HG02884 (cell line): ENCODE results near the gene SLC22A13.
"Not testable (repeated sequence)": the region's sequence is repeated elsewhere in the genome, so short reads cannot be mapped to it uniquely, and the experiment has no call there.

ENCODE experiments used
- ATAC-seq: cut with Tn5 transposase; IDR thresholded peaks from one replicate; pipeline ENCODE4 v1.9.1; 2021; ENCODE audit warnings: mild to moderate bottlenecking, moderate library complexity; ENCODE audit not compliant: unreplicated experiment

Gene SLC22A13, protein sequence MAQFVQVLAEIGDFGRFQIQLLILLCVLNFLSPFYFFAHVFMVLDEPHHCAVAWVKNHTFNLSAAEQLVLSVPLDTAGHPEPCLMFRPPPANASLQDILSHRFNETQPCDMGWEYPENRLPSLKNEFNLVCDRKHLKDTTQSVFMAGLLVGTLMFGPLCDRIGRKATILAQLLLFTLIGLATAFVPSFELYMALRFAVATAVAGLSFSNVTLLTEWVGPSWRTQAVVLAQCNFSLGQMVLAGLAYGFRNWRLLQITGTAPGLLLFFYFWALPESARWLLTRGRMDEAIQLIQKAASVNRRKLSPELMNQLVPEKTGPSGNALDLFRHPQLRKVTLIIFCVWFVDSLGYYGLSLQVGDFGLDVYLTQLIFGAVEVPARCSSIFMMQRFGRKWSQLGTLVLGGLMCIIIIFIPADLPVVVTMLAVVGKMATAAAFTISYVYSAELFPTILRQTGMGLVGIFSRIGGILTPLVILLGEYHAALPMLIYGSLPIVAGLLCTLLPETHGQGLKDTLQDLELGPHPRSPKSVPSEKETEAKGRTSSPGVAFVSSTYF

GRCh38 chr3:38265604-38266307 is at the start of gene SLC22A13:
SLC22A13 (plus strand) TSS chr3:38265812; CDS start chr3:38265861, 49 bp downstream.
- no peak for ATAC-seq

GRCh38 chr3:38219609-38220197 is 45.9 kb upstream of the SLC22A13 start:
- ATAC-seq = no peak

GRCh38 chr3:38221005-38221404 is 44.6 kb upstream of the SLC22A13 start:
- no peak for ATAC-seq

DNA sequence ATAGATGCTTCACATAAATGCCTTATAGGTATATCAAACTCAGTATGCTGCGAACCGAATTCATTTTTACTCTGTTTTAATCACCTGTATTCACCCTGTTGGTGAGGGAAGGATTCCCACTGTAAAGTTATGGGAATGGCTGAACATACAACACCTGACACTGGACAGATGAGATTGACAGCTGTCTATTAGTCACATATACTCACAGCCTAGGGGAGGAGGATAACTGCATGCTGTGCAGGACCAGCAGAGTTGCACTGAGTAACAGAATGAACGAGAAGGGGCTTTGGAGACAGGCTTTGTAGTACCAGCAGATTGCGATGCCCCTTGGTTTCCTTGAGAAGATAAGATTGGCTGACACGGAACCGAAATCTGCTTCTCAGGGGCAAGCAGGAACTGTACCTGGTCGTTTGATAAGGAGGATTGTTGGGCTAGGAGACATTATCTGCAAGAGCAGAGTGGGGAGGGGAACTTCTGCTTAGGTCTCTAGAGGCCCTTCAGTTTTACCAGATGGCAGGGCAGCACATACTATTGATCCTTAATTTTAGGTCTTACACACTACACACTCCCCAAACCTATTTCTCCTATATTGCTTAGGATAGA is 43.5 kb upstream of the SLC22A13 start:
- ATAC-seq = no peak

DNA sequence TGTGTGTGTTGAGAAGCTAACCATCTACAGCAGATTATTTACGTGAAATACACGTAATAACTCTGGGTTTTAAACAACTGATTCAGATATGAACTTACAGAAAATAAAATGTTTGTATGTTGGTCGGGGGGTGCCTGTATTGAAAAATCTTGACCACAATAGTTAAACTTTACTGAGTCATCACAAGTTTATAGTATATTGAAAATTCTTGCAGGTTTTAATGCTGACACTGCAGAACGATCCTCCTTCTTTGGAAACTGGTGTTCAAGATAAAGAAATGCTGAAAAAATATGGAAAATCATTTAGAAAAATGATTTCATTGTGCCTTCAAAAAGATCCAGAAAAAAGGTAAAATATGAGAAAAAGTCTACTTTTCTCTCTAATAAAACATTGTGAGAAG is 41.3 kb upstream of the SLC22A13 start:
- no peak for ATAC-seq

GRCh38 chr3:38226273-38226672 is 39.3 kb upstream of the SLC22A13 start:
- no peak for ATAC-seq

DNA sequence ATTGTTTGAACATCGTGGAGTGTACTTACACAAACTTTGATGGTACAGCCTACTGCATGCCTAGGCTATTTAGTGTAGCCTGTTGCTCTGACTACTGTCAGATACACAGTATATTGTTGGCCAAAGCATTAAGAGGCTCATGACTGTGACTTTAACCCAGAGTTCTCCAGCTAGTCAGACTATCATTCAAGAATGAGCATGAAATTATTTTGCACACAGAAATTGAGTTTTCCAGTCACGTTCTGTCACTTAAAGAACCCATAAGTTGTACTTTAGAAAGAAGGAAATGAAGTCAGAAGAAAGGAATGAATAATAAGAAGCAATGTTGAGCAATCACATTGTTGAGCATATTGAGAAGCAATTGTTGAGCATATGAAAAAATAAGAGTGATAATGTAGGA is 37.6 kb upstream of the SLC22A13 start:
- no peak for ATAC-seq

DNA sequence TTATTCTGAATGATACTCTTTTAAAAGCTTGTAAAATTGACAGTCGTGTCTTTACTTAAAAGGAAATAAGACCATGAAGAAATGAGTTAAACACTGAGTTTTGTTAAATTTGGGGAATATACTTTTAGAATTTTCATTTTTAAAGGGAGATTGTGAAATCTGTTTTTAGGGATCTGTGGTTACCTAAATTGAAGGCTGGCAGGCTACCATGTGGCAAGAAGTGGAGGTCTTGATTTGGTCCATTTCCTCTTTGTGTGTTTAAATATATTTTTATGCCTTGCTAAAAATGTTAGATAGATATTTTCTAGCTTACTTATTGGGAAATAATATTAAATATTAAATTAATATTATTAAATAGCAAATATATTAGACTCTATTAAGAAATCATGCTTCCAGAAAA is 36.6 kb upstream of the SLC22A13 start:
- no peak for ATAC-seq

GRCh38 chr3:38232701-38233100 is 32.9 kb upstream of the SLC22A13 start:
- no peak for ATAC-seq

DNA sequence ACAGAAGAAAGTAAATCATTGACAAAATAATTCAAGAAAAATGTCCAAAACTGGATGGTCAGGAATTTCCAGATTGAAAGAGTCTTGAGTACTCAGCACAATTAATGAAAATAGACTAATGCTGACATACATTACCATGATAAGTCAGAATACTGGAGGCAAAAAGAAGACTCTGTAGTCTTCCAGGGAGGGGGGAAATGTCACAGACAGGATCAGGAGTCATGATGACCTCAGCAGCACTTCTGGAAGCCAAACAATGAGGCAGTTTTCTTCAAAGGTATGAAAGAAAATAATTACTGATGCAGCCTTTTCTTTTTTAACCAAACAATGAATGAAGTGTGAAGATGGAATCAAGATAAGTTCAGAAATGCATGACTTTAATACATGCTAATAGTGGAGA is 30.1 kb upstream of the SLC22A13 start:
- no peak for ATAC-seq

- ATAC-seq = no peak
These were observed 27.1 kb upstream of the SLC22A13 start for GRCh38 chr3:38238416-38239008.

DNA sequence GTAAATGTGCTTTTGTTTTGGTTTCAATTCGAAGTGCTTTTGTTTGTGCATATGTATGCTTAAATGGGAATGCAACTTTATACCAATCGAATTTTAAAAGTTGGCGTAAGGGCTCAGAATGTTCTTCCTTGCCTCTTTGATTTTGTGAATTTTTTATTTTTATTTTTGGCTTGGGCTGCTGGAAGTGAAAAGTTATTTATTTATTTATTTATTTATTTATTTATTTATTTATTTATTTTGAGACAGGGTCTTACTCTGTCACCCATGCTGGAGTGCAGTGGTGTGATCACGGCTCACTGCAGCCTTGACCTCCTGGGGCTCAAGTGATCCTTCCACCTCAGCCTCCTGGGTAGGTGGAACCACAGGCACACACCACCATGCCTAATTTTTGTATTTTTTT is 22.8 kb upstream of the SLC22A13 start:
- ATAC-seq = not testable (repeated sequence)

DNA sequence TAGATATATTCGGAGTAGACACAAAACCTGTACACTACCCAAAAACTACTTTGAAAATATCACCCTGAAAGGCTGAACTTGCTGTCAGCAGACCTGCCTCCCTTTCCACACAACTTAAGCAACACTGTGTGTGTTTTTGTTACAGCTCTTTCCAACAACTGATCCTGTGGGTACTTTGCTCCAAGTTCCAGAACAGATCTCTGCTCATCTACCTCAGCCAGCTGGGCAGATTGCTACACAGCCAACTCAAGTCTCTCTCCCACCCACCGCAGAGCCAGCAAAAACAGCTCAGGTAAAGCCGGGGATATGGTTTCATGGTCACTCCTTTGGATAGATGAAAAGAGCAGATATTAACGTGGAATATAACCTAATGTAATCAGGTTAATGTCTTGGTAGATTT is 19.7 kb upstream of the SLC22A13 start:
- ATAC-seq = no peak

GRCh38 chr3:38247366-38248035 is 18.1 kb upstream of the SLC22A13 start:
- no peak for ATAC-seq

- ATAC-seq = no peak
These were observed 15.4 kb upstream of the SLC22A13 start for GRCh38 chr3:38250198-38250597.

GRCh38 chr3:38251197-38251596 is 14.4 kb upstream of the SLC22A13 start:
- ATAC-seq = no peak

DNA sequence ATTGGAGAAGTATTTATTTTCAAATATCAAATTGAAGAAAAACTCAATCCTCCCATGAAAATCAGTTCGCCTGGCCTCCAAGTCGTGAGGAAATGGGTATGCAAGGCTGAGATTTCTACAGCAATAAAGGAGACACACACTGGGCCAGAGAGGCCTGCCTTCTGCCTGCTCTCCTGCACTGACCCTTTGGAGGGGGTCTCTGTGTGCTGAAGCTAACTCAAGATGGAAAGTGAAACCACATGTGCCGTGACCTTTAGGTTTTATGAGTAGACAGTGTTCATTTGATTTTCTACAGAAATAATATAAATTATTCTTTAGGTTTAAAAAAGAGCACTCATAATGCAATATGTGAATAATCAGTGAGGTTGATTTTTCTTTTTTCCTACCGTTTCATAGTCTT is 11.9 kb upstream of the SLC22A13 start:
- ATAC-seq = no peak

DNA sequence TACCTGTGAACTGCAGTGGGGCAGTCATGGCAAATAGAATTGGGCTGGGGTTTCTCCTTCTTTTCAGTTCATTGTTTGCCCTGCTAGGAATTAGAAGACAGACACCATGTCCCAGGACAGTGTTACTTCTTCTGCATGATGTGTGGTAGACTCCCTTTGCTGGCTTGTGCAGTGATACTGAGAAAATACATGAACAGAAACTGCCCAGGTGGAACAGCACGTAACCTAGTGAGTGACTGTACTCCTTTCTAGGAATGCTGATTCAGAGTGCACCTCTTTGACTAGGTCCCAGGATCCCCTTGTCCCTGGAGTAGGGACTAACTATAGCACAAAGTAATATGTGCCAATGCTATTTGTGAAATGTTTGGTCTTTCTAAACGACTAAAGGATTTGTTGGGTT is 10.7 kb upstream of the SLC22A13 start:
- no peak for ATAC-seq

- no peak for ATAC-seq
These were observed 10.0 kb upstream of the SLC22A13 start for GRCh38 chr3:38255627-38256026.

DNA sequence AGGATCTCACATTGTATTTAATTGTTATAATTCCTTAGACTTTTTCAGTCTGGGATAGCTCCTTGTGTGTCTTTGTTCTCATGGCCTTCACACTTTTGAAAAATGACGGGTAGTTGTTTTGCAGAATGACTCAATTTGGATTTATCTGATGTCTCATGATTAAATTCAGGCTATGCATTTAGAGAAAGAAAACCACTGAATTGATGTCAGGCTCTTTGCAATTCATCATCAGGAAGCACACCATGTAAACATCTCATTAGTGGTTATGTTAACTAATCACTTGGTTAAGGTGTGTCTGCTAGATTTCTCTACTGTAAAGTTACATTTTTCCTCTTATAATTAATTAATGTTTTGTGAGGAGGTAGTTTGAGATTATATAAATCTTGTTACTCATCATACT is 8.0 kb upstream of the SLC22A13 start:
- ATAC-seq = no peak
